GM12878 (cell line): ENCODE results near the gene CKAP5.

ENCODE experiments used
- CBX3 ChIP-seq: fragments of 200-600 bp; sonication (generic); IDR thresholded peaks from 2 replicates; pipeline ENCODE4 v1.6.1; 2016; ENCODE audit warnings: low read depth, borderline replicate concordance
- CREB1 ChIP-seq: IDR thresholded peaks from 2 replicates; pipeline ENCODE4 v1.6.1; 2012; ENCODE audit warnings: low read depth, mild to moderate bottlenecking, inconsistent platforms
- CREM ChIP-seq: IDR thresholded peaks from 2 replicates; pipeline ENCODE4 v1.6.1; 2014; ENCODE audit warnings: antibody characterized with exemption, low read depth
- EZH2 ChIP-seq: IDR thresholded peaks from 2 replicates; pipeline ENCODE4 v1.6.1; 2012; ENCODE audit warnings: low read depth, mild to moderate bottlenecking, control low read depth, inconsistent platforms, low read length, borderline replicate concordance; ENCODE audit not compliant: control insufficient read depth
- HDAC2 ChIP-seq: fragments of 200-600 bp; sonication (generic); IDR thresholded peaks from 2 replicates; pipeline ENCODE4 v1.6.1; 2017
- MAX ChIP-seq: IDR thresholded peaks from 2 replicates; pipeline ENCODE4 v1.6.1; 2012; ENCODE audit warnings: low read depth, low read length, improper control_type of control experiment
- MXI1 ChIP-seq: fragments of 150-350 bp; IDR thresholded peaks from 2 replicates; pipeline ENCODE4 v1.6.1; 2011; ENCODE audit warnings: low read depth, mild to moderate bottlenecking, inconsistent platforms, low read length, improper control_type of control experiment
- MYC ChIP-seq: IDR thresholded peaks from 2 replicates; pipeline ENCODE4 v1.6.1; 2011; ENCODE audit warnings: mild to moderate bottlenecking, low read length, moderate library complexity, inconsistent platforms; ENCODE audit not compliant: insufficient read depth, insufficient replicate concordance, insufficient read length, severe bottlenecking
- NFIC ChIP-seq: IDR thresholded peaks from 2 replicates; pipeline ENCODE4 v1.6.1; 2012; ENCODE audit warnings: low read depth, mild to moderate bottlenecking, inconsistent platforms, low read length, moderate library complexity
- TARDBP ChIP-seq: IDR thresholded peaks from 2 replicates; pipeline ENCODE4 v1.6.1; 2016; ENCODE audit warnings: borderline replicate concordance
- TF ChIP-seq, protein P1 (sequence below), 3 experiments: IDR thresholded peaks in 2 of 3; conservative IDR thresholded peaks in 1 of 3; 2 replicates each; pipeline ENCODE4 v1.5.1; 2011; ENCODE audit warnings: low read depth in 3 of 3, low read length in 3 of 3, mild to moderate bottlenecking in 3 of 3, control low read depth in 2 of 3, moderate library complexity in 2 of 3, inconsistent platforms in 1 of 3, mixed read lengths in 1 of 3; ENCODE audit not compliant: control insufficient read depth in 2 of 3, insufficient read depth in 1 of 3; ENCODE audit errors: extremely low read depth in 1 of 3

DNA sequence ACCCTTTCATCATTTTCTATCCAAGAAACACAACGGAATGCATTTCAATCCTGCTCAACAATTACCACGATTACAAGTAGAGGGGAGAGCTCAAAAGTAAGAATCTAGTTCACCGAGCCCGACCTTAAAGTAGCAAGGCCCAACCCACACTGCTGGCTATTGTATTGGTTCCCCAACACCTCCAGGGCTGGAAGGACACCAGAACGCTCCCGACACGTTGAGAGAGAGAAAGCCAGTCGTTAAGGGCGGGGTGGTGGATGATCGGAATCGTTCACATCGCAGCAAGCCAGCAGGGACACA lies 690 bp downstream of the CKAP5 start:
- no peak for TF ChIP-seq MYC
- TF ChIP-seq TARDBP: no peak
- TF ChIP-seq CREB1: no peak
- TF ChIP-seq, protein P1, sequence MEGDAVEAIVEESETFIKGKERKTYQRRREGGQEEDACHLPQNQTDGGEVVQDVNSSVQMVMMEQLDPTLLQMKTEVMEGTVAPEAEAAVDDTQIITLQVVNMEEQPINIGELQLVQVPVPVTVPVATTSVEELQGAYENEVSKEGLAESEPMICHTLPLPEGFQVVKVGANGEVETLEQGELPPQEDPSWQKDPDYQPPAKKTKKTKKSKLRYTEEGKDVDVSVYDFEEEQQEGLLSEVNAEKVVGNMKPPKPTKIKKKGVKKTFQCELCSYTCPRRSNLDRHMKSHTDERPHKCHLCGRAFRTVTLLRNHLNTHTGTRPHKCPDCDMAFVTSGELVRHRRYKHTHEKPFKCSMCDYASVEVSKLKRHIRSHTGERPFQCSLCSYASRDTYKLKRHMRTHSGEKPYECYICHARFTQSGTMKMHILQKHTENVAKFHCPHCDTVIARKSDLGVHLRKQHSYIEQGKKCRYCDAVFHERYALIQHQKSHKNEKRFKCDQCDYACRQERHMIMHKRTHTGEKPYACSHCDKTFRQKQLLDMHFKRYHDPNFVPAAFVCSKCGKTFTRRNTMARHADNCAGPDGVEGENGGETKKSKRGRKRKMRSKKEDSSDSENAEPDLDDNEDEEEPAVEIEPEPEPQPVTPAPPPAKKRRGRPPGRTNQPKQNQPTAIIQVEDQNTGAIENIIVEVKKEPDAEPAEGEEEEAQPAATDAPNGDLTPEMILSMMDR (IDR thresholded peaks at IDR 0.05 in 2 of 3, conservative IDR thresholded peaks at IDR 0.05 in 1 of 3; ENCODE audit: control insufficient read depth in 2 of 3, extremely low read depth in 1 of 3, insufficient read depth in 1 of 3, low read depth in 3 of 3, low read length in 3 of 3): no peak
- no peak for TF ChIP-seq EZH2
- no peak for TF ChIP-seq MAX
- TF ChIP-seq MXI1: no peak
- TF ChIP-seq CBX3: no peak
- TF ChIP-seq NFIC: no peak
- TF ChIP-seq HDAC2: no peak
- no peak for TF ChIP-seq CREM
